Fibroblast of peridontal ligament (primary cell): ENCODE results near the gene ERN2.

Experiments
- DNase-seq: peaks from one replicate; pipeline ENCODE4 v3.0.0-alpha.2; 2010; ENCODE audit errors: extremely low read depth

Gene ERN2

GRCh38 chr16:23640931-23641765 is 71.9 kb downstream of the ERN2 start, which contains the start of the genes DCTN5 and PALB2:
Gene DCTN5, plus strand, starts transcription at chr16:23641466. Its CDS starts 77 bp downstream, at chr16:23641543.
Gene PALB2, minus strand, starts transcription at chr16:23641310. Its CDS starts 153 bp downstream, at chr16:23641157.
- peak; percentile 91 for DNase-seq

- DNase-seq = no peak
These were observed 72.4 kb downstream of the ERN2 start for GRCh38 chr16:23640615-23640930.
